ENCODE results near the gene RAB11FIP4.

Gene RAB11FIP4

DNA sequence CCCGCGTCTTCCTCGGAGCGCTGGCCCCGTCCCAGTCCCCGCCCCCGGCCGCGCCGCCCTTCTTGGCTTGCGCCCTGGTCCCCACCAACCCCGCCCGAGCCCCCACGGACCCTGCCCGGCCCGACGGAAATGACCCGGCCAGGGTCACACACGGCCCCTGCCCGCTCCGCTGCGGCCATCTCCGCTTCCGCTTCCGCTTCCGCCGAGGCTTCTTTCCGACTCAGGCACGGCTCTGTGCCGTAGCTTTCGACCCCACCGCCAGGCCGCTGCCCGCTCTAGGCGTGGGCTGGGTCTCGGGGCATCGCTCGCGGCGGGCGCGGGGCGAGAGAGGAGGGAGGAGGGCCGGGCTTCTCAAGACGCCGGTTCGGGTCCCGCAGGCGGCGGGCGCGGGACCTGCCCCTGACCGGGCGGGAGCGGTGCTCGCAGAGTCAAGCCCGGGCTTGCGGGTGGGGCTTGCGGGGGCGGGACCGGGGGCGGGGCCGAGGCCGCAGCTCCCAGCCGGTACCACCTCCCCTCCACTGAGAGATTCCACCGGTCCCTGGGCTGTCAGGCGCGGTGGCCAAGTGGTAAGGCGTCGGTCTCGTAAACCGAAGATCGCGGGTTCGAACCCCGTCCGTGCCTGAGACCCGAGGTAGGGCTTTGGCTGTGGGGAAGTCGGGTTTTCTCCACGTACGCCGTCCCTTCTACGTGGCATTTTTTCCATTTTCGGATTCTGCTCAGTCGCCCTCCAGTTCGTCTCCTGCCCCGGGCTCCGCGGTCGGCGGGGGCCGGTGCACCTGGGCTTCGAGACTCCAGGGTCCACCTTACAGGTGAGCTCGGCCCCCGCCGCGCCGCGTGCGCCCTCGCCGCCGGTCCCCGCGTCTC lies 158.3 kb downstream of the RAB11FIP4 start:
- H3K27me3 ChIP-seq (ENCODE audit: control insufficient read depth, low read length): no peaks in the 10 kb centered on the region
- no peaks in the 10 kb centered on the region for H3K9me2 ChIP-seq (replicated peaks; ENCODE audit: control insufficient read depth, low read length)
- H3F3A ChIP-seq (ENCODE audit: control insufficient read depth, insufficient read depth): peaks cover 9% of the 10 kb centered on the region
- peak overlapping the region; percentile 76 for H3K27ac ChIP-seq (ENCODE audit: low read depth, low read length)
- TF ChIP-seq, protein P1, sequence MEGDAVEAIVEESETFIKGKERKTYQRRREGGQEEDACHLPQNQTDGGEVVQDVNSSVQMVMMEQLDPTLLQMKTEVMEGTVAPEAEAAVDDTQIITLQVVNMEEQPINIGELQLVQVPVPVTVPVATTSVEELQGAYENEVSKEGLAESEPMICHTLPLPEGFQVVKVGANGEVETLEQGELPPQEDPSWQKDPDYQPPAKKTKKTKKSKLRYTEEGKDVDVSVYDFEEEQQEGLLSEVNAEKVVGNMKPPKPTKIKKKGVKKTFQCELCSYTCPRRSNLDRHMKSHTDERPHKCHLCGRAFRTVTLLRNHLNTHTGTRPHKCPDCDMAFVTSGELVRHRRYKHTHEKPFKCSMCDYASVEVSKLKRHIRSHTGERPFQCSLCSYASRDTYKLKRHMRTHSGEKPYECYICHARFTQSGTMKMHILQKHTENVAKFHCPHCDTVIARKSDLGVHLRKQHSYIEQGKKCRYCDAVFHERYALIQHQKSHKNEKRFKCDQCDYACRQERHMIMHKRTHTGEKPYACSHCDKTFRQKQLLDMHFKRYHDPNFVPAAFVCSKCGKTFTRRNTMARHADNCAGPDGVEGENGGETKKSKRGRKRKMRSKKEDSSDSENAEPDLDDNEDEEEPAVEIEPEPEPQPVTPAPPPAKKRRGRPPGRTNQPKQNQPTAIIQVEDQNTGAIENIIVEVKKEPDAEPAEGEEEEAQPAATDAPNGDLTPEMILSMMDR (IDR thresholded peaks at IDR 0.05; ENCODE audit: low read depth, low read length, poor library complexity, severe bottlenecking): no peak
- TF ChIP-seq EZH2phosphoT487 (IDR thresholded peaks at IDR 0.05; ENCODE audit: borderline replicate concordance, low read length): no peak
- H3K79me2 ChIP-seq (ENCODE audit: control insufficient read depth, low read length): peaks cover 12% of the 10 kb centered on the region
- H3K4me2 ChIP-seq (ENCODE audit: low read length): peak overlapping the region; percentile 79
- peaks cover 5% of the 10 kb centered on the region; the same call in 1 of the 2 replicates for H3K36me3 ChIP-seq (ENCODE audit: control insufficient read depth, low read length)
- no peaks in the 10 kb centered on the region for H4K20me1 ChIP-seq (ENCODE audit: control insufficient read depth, insufficient read depth, low read depth, low read length)
- H3K9me3 ChIP-seq (ENCODE audit: control insufficient read depth, insufficient read depth, low read length): no peaks in the 10 kb centered on the region
- peak overlapping the region; percentile 90 for H3K4me3 ChIP-seq (ENCODE audit: low read length)
- peaks cover 22% of the 10 kb centered on the region for H3K4me1 ChIP-seq (ENCODE audit: control insufficient read depth, low read length)

DNA sequence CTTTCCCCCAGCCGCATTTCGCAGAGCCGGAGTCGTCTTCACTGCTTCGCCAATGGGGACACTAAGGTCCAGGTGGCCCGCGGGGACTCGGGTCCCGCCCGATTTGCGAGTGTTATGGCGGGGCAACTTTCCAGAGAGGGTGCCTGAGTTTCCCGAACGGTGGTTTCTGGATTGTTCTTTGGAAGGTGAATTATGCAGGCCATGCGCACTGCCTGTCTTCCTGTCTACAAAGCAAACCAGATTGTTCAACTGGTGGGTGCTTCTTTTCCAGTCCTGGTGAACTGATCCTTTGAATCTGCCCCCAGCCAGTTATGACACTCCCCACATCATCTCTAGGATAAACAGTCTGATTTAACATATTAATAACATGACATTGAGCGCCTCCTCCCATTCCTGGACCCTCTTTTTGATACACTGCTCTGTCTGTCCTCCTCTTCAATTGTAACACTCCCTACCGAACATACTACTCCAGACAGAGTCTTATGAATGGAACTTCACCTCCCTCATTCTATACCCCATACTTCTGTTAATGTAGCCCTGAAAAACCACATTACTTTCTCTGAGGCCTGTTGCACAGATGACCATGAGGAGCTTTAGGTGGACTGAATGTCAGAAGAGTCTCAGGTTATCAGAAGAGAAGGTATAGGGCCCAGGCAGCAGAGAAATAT lies 159.0 kb downstream of the RAB11FIP4 start:
- H3K79me2 ChIP-seq (ENCODE audit: control insufficient read depth, low read length): peaks cover 12% of the 10 kb centered on the region
- H3F3A ChIP-seq (ENCODE audit: control insufficient read depth, insufficient read depth): peaks cover 9% of the 10 kb centered on the region
- H3K4me2 ChIP-seq (ENCODE audit: low read length): peak overlapping the region; percentile 79
- TF ChIP-seq, protein P1 (IDR thresholded peaks at IDR 0.05; ENCODE audit: low read depth, low read length, poor library complexity, severe bottlenecking): no peak
- no peaks in the 10 kb centered on the region for H4K20me1 ChIP-seq (ENCODE audit: control insufficient read depth, insufficient read depth, low read depth, low read length)
- peaks cover 5% of the 10 kb centered on the region; the same call in 1 of the 2 replicates for H3K36me3 ChIP-seq (ENCODE audit: control insufficient read depth, low read length)
- no peaks in the 10 kb centered on the region for H3K9me2 ChIP-seq (replicated peaks; ENCODE audit: control insufficient read depth, low read length)
- H3K4me1 ChIP-seq (ENCODE audit: control insufficient read depth, low read length): peaks cover 30% of the 10 kb centered on the region
- no peak overlapping the region for H3K27ac ChIP-seq (ENCODE audit: low read depth, low read length)
- peak overlapping the region; percentile 90 for H3K4me3 ChIP-seq (ENCODE audit: low read length)
- no peaks in the 10 kb centered on the region for H3K9me3 ChIP-seq (ENCODE audit: control insufficient read depth, insufficient read depth, low read length)
- no peaks in the 10 kb centered on the region for H3K27me3 ChIP-seq (ENCODE audit: control insufficient read depth, low read length)

DNA sequence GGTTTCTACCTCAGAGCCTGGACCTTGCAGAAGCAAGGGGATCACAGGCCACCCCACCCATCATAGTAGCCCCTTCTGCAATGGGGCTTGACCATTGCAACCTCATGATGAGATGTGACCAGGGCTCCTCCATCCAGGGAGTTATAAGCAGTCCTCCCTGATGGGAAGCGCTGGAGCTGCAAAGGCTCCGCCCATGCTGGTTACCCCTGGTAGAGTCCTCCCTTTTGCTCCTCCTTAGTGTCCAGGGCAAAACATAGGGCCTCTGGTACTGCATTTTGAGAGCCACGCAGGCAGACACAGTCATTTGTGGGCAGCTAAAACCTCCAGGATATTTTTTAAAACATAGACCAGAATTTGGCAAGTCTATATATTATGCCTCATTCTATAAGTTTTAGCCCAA lies 161.1 kb downstream of the RAB11FIP4 start:
- Histone ChIP-seq H3K4me3 (ENCODE audit: low read length) (no peak overlapping the region), H3K36me3 (ENCODE audit: control insufficient read depth, low read length) (peaks cover 5% of the 10 kb centered on the region; the same call in 1 of the 2 replicates), H3K4me2 (ENCODE audit: low read length) (no peak overlapping the region), H3K27ac (ENCODE audit: low read depth, low read length) (no peak overlapping the region), H3K27me3 (ENCODE audit: control insufficient read depth, low read length) (no peaks in the 10 kb centered on the region), H3K79me2 (ENCODE audit: control insufficient read depth, low read length) (peaks cover 12% of the 10 kb centered on the region), H3K9me2 (replicated peaks; ENCODE audit: control insufficient read depth, low read length) (no peaks in the 10 kb centered on the region), H3K4me1 (ENCODE audit: control insufficient read depth, low read length) (peaks cover 38% of the 10 kb centered on the region), H4K20me1 (ENCODE audit: control insufficient read depth, insufficient read depth, low read depth, low read length) (no peaks in the 10 kb centered on the region), H3K9me3 (ENCODE audit: control insufficient read depth, insufficient read depth, low read length) (no peaks in the 10 kb centered on the region), H3F3A (ENCODE audit: control insufficient read depth, insufficient read depth) (peaks cover 5% of the 10 kb centered on the region; the same call in 1 of the 2 replicates)
- TF ChIP-seq, protein P1 (IDR thresholded peaks at IDR 0.05; ENCODE audit: low read depth, low read length, poor library complexity, severe bottlenecking): no peak
- TF ChIP-seq EZH2phosphoT487 (IDR thresholded peaks at IDR 0.05; ENCODE audit: borderline replicate concordance, low read length): no peak
